Heart right ventricle (tissue), 16 donors: ENCODE measurements around the gene BNIP5. TPM values are rescaled to one million over a fixed set of nuclear protein-coding genes. Genes with fewer than 3 reads are reported as not detected.

Source experiments
- ATAC-seq, 8 donors: fragments of 200-7000 bp; cut with Tn5 transposase; one replicate each; pipeline ENCODE4 v1.9.1; 2020; ENCODE audit warnings: mild to moderate bottlenecking in 8 of 8, moderate library complexity in 8 of 8, moderate number of reproducible peaks in 1 of 8
- DNase-seq, 2 donors: peaks; one replicate each; pipeline ENCODE4 v3.0.0-alpha.2; 2020
- H3K27ac ChIP-seq, 10 donors: fragments of 200-600 bp; sonication (generic) in 2 of 10; one replicate each; pipeline versions ENCODE4 v1.5.0 to v1.8.0; 2020 to 2022; ENCODE audit warnings: mild to moderate bottlenecking in 3 of 10
- H3K27me3 ChIP-seq, 7 donors: fragments of 200-600 bp; one replicate each; pipeline ENCODE4 v1.8.0; 2021 to 2022; ENCODE audit warnings: mild to moderate bottlenecking in 2 of 7
- H3K36me3 ChIP-seq, 9 donors: fragments of 200-600 bp; sonication (generic) in 1 of 9; one replicate each; pipeline versions ENCODE4 v1.5.0 to v1.8.0; 2020 to 2022; ENCODE audit warnings: mild to moderate bottlenecking in 2 of 9
- H3K4me1 ChIP-seq, 9 donors: fragments of 200-600 bp; sonication (generic) in 1 of 9; one replicate each; pipeline versions ENCODE4 v1.5.0 to v1.8.0; 2020 to 2022; ENCODE audit warnings: mild to moderate bottlenecking in 4 of 9
- H3K4me3 ChIP-seq, 10 donors: fragments of 200-600 bp; sonication (generic) in 2 of 10; one replicate each; pipeline versions ENCODE4 v1.5.0 to v1.8.0; 2020 to 2022; ENCODE audit warnings: mild to moderate bottlenecking in 7 of 10, moderate library complexity in 2 of 10
- H3K9me3 ChIP-seq, 11 donors: fragments of 200-600 bp in 10 of 11; sonication (generic) in 2 of 11; one replicate each; pipeline versions ENCODE4 v1.5.0 to v1.8.0; 2013 to 2022; ENCODE audit warnings: mild to moderate bottlenecking in 2 of 11, control low read depth in 1 of 11, moderate library complexity in 1 of 11
- CTCF ChIP-seq, 9 donors: fragments of 200-600 bp; sonication (generic) in 2 of 9; IDR thresholded peaks; one replicate each; pipeline versions ENCODE4 v1.5.0 to v1.8.0; 2021 to 2022; ENCODE audit warnings: antibody characterized with exemption in 9 of 9, mild to moderate bottlenecking in 5 of 9, moderate library complexity in 1 of 9
- WGBS, 2 donors: extraction: QIAGEN DNeasy Blood & Tissue Kit; methylation state at CpG; one replicate each; pipeline ENCODE4 v1.1.7; 2013; ENCODE audit warnings: inconsistent platforms in 1 of 2; 5-methylcytosine and 5-hydroxymethylcytosine counted together
- intact Hi-C, 10 donors: fragments of 100-400 bp; cut with DNase I; formaldehyde crosslinking; loops; one replicate each; pipeline versions ENCODE4 v1.11.1 to v1.14.2; 2022
- polyA plus RNA-seq, 2 donors: library from polyadenylated mRNA; stranded (reverse); fragments of 200-250 nt; gene quantifications; one replicate each; pipeline ENCODE4 v1.2.3, GENCODE V29; 2013
- total RNA-seq, 10 donors: library from RNA; stranded (reverse); fragmentation: NEBNext Ultra II Directional in 3 of 10; extraction: Animal tissue kit (Norgen Biotek cat#: 25700) in 3 of 10; gene quantifications; one replicate each; pipeline versions ENCODE4 v1.2.1 to v1.2.4, GENCODE V29; 2021 to 2023
- donor health status: Arrhythmogenic right ventricular cardiomyopathy.
- donor health status: ischemic (EF 13 %, LVEDD 7.1; RV severe dilation, severe dysfunction).
- donor health status: healthy with polysubstance abuse.
- donor health status: DM: no; HTN: yes; CAD: no.
- donor health status: DM: no; HTN: no; CAD: no.
- donor health status: ischemic (EF 25% LVEDD 6.9; RV normal size, moderate dysfunction).
- donor health status: ischemic (EF 25% LVEDD 5.7; RV mildly dilated, moderate dysfunction).
- donor health status: healthy.
- donor health status: DM: yes; HTN: yes; CAD: no.
- donor health status: Ischemic cardiomyopathy.
- donor health status: ischemic (EF 35%, LVEDD 5.7; RV mildly dilated, moderate dysfunction).
- donor health status: nonischemic (EF 11% LVEDD 7.7; RV severe dilation, severe dysfunction).
- donor health status: DM: yes; HTN: yes; CAD: no.
- donor health status: PGD.
- donor health status: ischemic (EF 29% LVEDD 5.4; RV normal size, mild dysfunction).
- donor health status: nonischemic (EF 23%, LVEDD 6.1; RV moderate dilation, normal function).

The BNIP5 gene
- total and polyA plus RNA-seq, 12 donors = not detected

GRCh38 chr6:36277946-36278470 is 58.7 kb downstream of the BNIP5 start:
- no peak for TF ChIP-seq CTCF (IDR thresholded peaks at IDR 0.05)
- Histone ChIP-seq H3K27ac (no peak overlapping the region), H3K9me3 (no peaks in the 10 kb centered on the region), H3K4me3 (no peak overlapping the region), H3K27me3 (peaks cover 0 to 51% (median 24%) of the 10 kb centered on the region in 7 donors), H3K4me1 (peaks cover 0 to 4% (median 0%) of the 10 kb centered on the region in 9 donors), H3K36me3 (no peaks in the 10 kb centered on the region)
- ATAC-seq = no peak
- DNase-seq = no peak
- intact Hi-C loops = no loop called here
- 70 to 78% methylated on average over 2 of the region's 2 CpGs for WGBS, 2 donors

GRCh38 chr6:36276581-36277536 is 59.8 kb downstream of the BNIP5 start:
- Histone ChIP-seq H3K36me3 (no peaks in the 10 kb centered on the region), H3K4me3 (no peak overlapping the region), H3K4me1 (peaks cover 0 to 4% (median 0%) of the 10 kb centered on the region in 9 donors), H3K27me3 (peaks cover 0 to 57% (median 30%) of the 10 kb centered on the region in 7 donors), H3K9me3 (no peaks in the 10 kb centered on the region), H3K27ac (no peak overlapping the region)
- no peak for ATAC-seq
- DNase-seq = no peak
- intact Hi-C loops = no loop called here
- 67 to 73% methylated on average over 13 of the region's 13 CpGs for WGBS, 2 donors
- TF ChIP-seq CTCF (IDR thresholded peaks at IDR 0.05) = no peak

DNA sequence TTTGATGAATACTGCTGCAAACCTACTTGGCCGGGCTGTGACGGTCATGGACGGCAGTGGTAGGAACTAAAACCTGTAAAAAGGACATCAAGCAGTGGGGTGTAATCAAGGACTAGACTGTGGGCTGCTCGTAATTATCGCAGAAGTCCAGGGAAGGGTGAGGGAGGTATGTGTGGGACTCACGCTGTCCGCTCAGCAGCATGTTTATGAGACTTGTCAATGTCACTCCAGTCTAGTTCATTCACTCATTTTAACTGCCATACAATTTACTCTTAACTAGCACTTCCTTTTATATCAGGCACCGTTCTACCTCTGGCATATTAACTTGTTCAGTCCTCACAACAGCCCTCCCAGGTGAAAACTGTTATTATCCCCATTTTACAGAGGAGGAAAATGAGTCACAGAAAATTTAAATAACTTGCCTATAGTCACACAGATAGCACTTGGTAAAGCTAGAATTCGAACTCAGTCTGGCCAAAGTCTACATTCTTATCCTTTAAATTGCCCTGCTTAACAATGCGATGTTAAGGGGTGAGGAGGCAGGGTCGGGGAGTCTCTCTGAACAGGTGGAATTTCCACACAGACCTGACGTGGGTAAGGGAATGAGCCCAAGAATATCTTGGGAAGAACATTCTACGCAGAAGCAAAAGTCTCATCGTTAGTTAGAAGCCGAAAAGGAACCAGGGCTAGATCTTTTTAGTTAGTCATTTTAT is 62.7 kb downstream of the BNIP5 start:
- 77 to 81% methylated on average over 15 of the region's 15 CpGs for WGBS, 2 donors
- Histone ChIP-seq H3K36me3 (no peaks in the 10 kb centered on the region), H3K9me3 (no peaks in the 10 kb centered on the region), H3K27me3 (peaks cover 0 to 56% (median 28%) of the 10 kb centered on the region in 7 donors), H3K4me3 (no peak overlapping the region), H3K4me1 (no peaks in the 10 kb centered on the region), H3K27ac (no peak overlapping the region)
- ATAC-seq (no peak), DNase-seq (no peak)
- no peak for TF ChIP-seq CTCF (IDR thresholded peaks at IDR 0.05)
- intact Hi-C loops = no loop called here

DNA sequence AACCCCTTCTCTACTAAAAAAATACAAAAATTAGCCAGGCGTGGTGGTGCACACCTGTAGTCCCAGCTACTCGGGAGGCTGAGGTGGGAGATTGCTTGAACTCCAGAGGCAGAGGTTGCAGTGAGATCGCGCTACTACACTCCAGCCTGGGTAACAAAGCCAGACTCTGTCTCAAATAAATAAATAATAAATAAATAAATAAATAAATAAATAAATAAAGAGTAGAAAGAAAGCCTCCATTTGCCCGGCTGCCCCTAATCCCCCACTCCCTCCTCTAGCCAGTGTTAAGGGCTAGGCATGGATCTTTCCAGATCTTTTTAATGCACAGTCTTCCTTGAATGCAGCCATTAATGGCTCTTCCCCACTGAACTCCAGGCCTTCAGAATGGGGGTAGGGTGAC is 63.6 kb downstream of the BNIP5 start:
- no peak for TF ChIP-seq CTCF (IDR thresholded peaks at IDR 0.05)
- H3K27me3 ChIP-seq = peaks cover 0 to 55% (median 28%) of the 10 kb centered on the region in 7 donors
- H3K27ac ChIP-seq = no peak overlapping the region
- intact Hi-C loops = no loop called here
- ATAC-seq = no peak
- WGBS, 2 donors = 93 to 98% methylated on average over 5 of the region's 5 CpGs
- no peaks in the 10 kb centered on the region for H3K36me3 ChIP-seq
- no peak for DNase-seq
- no peak overlapping the region for H3K4me3 ChIP-seq
- H3K4me1 ChIP-seq = no peaks in the 10 kb centered on the region
- no peaks in the 10 kb centered on the region for H3K9me3 ChIP-seq
